Type B pancreatic cell (in vitro differentiated cells): ENCODE results near the gene ENDOD1. TPM values are rescaled to one million over a fixed set of nuclear protein-coding genes. Genes with fewer than 3 reads are reported as not detected.

Source experiments
- DNase-seq: peaks from one replicate; pipeline ENCODE4 v3.0.0; 2021; ENCODE audit warnings: mixed read lengths; ENCODE audit not compliant: unreplicated experiment; ENCODE audit errors: extremely low spot score
- H3K27ac Mint-ChIP-seq: 2 replicates; pipeline ENCODE4 v1.8.0; 2021; ENCODE audit warnings: mild to moderate bottlenecking, mixed read lengths
- H3K27me3 Mint-ChIP-seq: 2 replicates; pipeline ENCODE4 v1.8.0; 2021; ENCODE audit warnings: mixed read lengths
- H3K36me3 Mint-ChIP-seq: 2 replicates; pipeline ENCODE4 v1.8.0; 2021; ENCODE audit warnings: mixed read lengths
- H3K4me1 Mint-ChIP-seq: one replicate; pipeline ENCODE4 v1.8.0; 2021; ENCODE audit warnings: mixed read lengths; ENCODE audit not compliant: unreplicated experiment
- H3K4me3 Mint-ChIP-seq: 2 replicates; pipeline ENCODE4 v1.8.0; 2021; ENCODE audit warnings: mild to moderate bottlenecking, mixed read lengths
- H3K9me3 Mint-ChIP-seq: 2 replicates; pipeline ENCODE4 v1.8.0; 2021; ENCODE audit warnings: mixed read lengths
- CTCF ChIP-seq: fragments of 200-600 bp; sonication (generic); conservative IDR thresholded peaks from 2 replicates; pipeline ENCODE4 v1.5.0; 2021; ENCODE audit warnings: antibody characterized with exemption, mild to moderate bottlenecking
- total RNA-seq: library from RNA; stranded (reverse); gene quantifications from 2 replicates; pipeline ENCODE4 v1.2.1, GENCODE V29; 2021; ENCODE audit warnings: low replicate concordance

Gene ENDOD1
- total RNA-seq, 1 donor from 2014 or later, result 12.0 TPM

GRCh38 chr11:95100191-95100648 is 10.6 kb downstream of the ENDOD1 start:
- Mint-ChIP-seq H3K9me3 (no peaks in the 10 kb centered on the region), H3K27ac (no peak overlapping the region), H3K4me1 (no peaks in the 10 kb centered on the region), H3K4me3 (no peak overlapping the region), H3K27me3 (no peaks in the 10 kb centered on the region), H3K36me3 (no peaks in the 10 kb centered on the region)
- no peak for TF ChIP-seq CTCF
- DNase-seq, result no peak

DNA sequence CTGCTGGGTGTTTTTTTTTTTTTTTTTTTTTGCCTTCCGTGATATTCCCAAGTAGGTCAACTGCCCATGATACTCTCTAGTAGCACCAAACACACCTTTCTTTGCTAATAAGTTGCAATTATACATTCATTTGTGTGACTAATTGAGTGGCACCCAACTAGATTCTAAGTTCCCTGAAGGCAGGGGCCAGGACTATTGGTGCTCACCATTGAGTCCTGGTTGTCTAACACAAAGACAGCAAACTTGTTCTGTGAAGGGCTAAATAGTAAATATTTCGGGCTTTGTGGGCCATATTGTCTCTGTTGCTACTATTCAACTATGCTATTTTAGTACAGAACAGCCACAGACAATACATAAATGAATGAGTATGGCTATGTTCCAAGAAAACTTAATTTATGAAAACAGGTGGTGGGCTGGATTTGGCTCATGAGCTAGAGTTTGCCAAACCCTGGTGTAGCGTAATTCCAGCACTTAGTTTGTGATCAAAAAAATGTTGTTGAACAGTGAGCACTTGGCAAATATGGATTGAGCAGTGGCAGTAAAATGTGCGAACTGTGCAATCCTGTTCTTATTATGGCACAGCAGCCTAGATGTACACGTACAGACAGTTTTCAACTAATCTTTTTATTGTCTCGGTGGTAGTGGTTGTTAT is 11.3 kb downstream of the ENDOD1 start:
- Mint-ChIP-seq H3K36me3 (no peaks in the 10 kb centered on the region), H3K27ac (no peak overlapping the region), H3K9me3 (no peaks in the 10 kb centered on the region), H3K4me3 (no peak overlapping the region), H3K4me1 (peaks cover 2% of the 10 kb centered on the region), H3K27me3 (no peaks in the 10 kb centered on the region)
- no peak for TF ChIP-seq CTCF
- no peak for DNase-seq

DNA sequence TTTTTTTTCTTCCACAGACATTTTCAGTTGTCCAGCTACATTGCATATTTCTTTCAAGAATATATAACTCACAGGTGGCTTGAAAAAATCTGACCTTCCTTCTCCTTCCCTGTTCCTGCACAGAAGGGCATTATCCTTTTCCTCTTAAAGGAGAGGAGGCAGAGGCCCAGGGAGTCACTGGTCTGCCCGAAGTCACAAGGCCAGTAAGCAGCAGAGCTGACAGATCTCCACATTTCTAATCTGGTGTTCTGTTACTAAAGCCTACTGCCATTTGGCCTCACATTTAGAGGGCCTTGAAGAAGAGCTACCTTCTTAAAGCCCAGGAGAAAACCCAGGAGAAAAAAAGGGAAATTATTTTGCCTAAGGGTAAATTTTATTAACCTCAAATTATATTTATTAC is 12.3 kb downstream of the ENDOD1 start:
- no peak for TF ChIP-seq CTCF
- no peaks in the 10 kb centered on the region for H3K36me3 Mint-ChIP-seq
- no peak for DNase-seq
- H3K4me1 Mint-ChIP-seq, result peaks cover 11% of the 10 kb centered on the region
- H3K27me3 Mint-ChIP-seq, result no peaks in the 10 kb centered on the region
- no peak overlapping the region for H3K27ac Mint-ChIP-seq
- H3K4me3 Mint-ChIP-seq, result no peak overlapping the region
- H3K9me3 Mint-ChIP-seq, result no peaks in the 10 kb centered on the region

GRCh38 chr11:95102733-95103132 is 13.1 kb downstream of the ENDOD1 start:
- no peak for DNase-seq
- Mint-ChIP-seq H3K36me3 (no peaks in the 10 kb centered on the region), H3K4me3 (no peak overlapping the region), H3K27me3 (no peaks in the 10 kb centered on the region), H3K4me1 (peaks cover 17% of the 10 kb centered on the region), H3K9me3 (no peaks in the 10 kb centered on the region), H3K27ac (no peak overlapping the region)
- no peak for TF ChIP-seq CTCF

DNA sequence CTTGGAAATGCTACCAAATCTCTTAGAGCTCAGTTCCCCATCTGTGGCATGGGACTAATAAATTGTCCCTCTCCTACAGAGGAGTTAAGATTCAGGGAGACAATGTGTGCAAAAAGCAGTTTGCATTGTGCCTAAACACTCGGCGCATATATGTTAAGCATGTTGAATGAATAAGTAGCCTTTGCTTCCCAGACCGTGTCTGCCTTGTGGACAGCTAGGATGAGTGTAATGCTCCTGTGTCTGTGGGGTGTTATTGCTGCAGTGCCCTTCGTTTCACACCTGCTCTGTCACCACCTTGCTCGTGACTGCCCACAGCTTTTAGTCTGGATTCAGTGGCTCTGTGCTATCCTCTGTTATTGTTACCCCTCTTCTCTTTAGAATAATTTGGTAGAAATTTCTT is 14.1 kb downstream of the ENDOD1 start:
- TF ChIP-seq CTCF, result no peak
- Mint-ChIP-seq H3K4me1 (peaks cover 25% of the 10 kb centered on the region), H3K4me3 (no peak overlapping the region), H3K27me3 (no peaks in the 10 kb centered on the region), H3K27ac (no peak overlapping the region), H3K36me3 (no peaks in the 10 kb centered on the region), H3K9me3 (no peaks in the 10 kb centered on the region)
- no peak for DNase-seq
